Calu3 (cell line): Measurements from ENCODE around the gene MIPEP. TPM values are rescaled to one million over a fixed set of nuclear protein-coding genes. Genes with fewer than 3 reads are reported as not detected.

Experiments used
- BruUV-seq: library from RNA; stranded (reverse); fragments of 400-500 nt; replicated peaks from 2 replicates; lab custom pipeline; 2021; lab: Mats Ljungman, UMichigan
- CTCF ChIA-PET: fragments of 300-600 bp; sonication (Branson Sonifier 250); formaldehyde crosslinking; loops from one replicate; lab custom pipeline; 2022; ENCODE audit warnings: antibody characterized with exemption; lab: Charles Lee
- DNase-seq: peaks from one replicate; pipeline ENCODE4 v3.0.0; 2022
- H3K27ac Mint-ChIP-seq: one replicate; pipeline ENCODE4 v1.8.0; 2022; ENCODE audit warnings: mixed read lengths; ENCODE audit not compliant: unreplicated experiment
- H3K27me3 Mint-ChIP-seq: one replicate; pipeline ENCODE4 v1.8.0; 2022; ENCODE audit warnings: mixed read lengths; ENCODE audit not compliant: unreplicated experiment
- H3K36me3 Mint-ChIP-seq: one replicate; pipeline ENCODE4 v1.8.0; 2022; ENCODE audit warnings: mild to moderate bottlenecking, moderate library complexity, mixed read lengths; ENCODE audit not compliant: insufficient read depth, unreplicated experiment
- H3K4me1 Mint-ChIP-seq: one replicate; pipeline ENCODE4 v1.8.0; 2022; ENCODE audit warnings: mild to moderate bottlenecking, low read depth, mixed read lengths; ENCODE audit not compliant: unreplicated experiment
- H3K4me3 Mint-ChIP-seq: one replicate; pipeline ENCODE4 v1.8.0; 2022; ENCODE audit warnings: mild to moderate bottlenecking, low read depth, moderate library complexity, mixed read lengths; ENCODE audit not compliant: unreplicated experiment
- H3K9me3 Mint-ChIP-seq: one replicate; pipeline ENCODE4 v1.8.0; 2022; ENCODE audit warnings: low read depth, mixed read lengths; ENCODE audit not compliant: unreplicated experiment
- CTCF ChIP-seq: fragments of 200-600 bp; IDR thresholded peaks from one replicate; pipeline ENCODE4 v1.8.0; 2022; ENCODE audit warnings: antibody characterized with exemption; ENCODE audit not compliant: unreplicated experiment
- intact Hi-C: fragments of 100-400 bp; cut with micrococcal nuclease; formaldehyde crosslinking; loops from one replicate; pipeline ENCODE4 v1.10.0; 2022; ENCODE audit not compliant: unreplicated experiment
- total RNA-seq: library from RNA; stranded (reverse); gene quantifications from 2 replicates; pipeline ENCODE4 v1.2.3, GENCODE V29; 2022

MIPEP gene
- total RNA-seq, 1 experiment from 2014 or later: 25.2 TPM

- Mint-ChIP-seq H3K27me3 (no peaks in the 10 kb centered on the region), H3K27ac (no peak overlapping the region), H3K36me3 (no peaks in the 10 kb centered on the region)
Measured at GRCh38 chr13:23808803-23809202, 80.4 kb downstream of the MIPEP start.

GRCh38 chr13:23806874-23807526 lies 82.2 kb downstream of the MIPEP start:
- intact Hi-C loops: no loop called here
- H3K27me3 Mint-ChIP-seq: no peaks in the 10 kb centered on the region
- no peak overlapping the region for H3K4me3 Mint-ChIP-seq
- no peak for DNase-seq
- no peaks in the 10 kb centered on the region for H3K4me1 Mint-ChIP-seq
- H3K9me3 Mint-ChIP-seq: no peaks in the 10 kb centered on the region
- CTCF ChIA-PET: no interaction called here
- BruUV-seq: no TSS peak
- H3K36me3 Mint-ChIP-seq: no peaks in the 10 kb centered on the region
- H3K27ac Mint-ChIP-seq: no peak overlapping the region
- no peak for TF ChIP-seq CTCF

More at GRCh38 chr13:23808803-23809202, 80.4 kb downstream of the MIPEP start:
- intact Hi-C loops: no loop called here
- no TSS peak for BruUV-seq
- no peak for DNase-seq
- Mint-ChIP-seq H3K4me3 (no peak overlapping the region), H3K4me1 (no peaks in the 10 kb centered on the region), H3K9me3 (no peaks in the 10 kb centered on the region)
- no peak for TF ChIP-seq CTCF
- CTCF ChIA-PET: no interaction called here

GRCh38 chr13:23805821-23806220 lies 83.4 kb downstream of the MIPEP start:
- CTCF ChIA-PET: no interaction called here
- H3K4me1 Mint-ChIP-seq: no peaks in the 10 kb centered on the region
- H3K27ac Mint-ChIP-seq: no peak overlapping the region
- no peak for DNase-seq
- no peaks in the 10 kb centered on the region for H3K27me3 Mint-ChIP-seq
- intact Hi-C loops: no loop called here
- H3K4me3 Mint-ChIP-seq: no peak overlapping the region
- no peaks in the 10 kb centered on the region for H3K9me3 Mint-ChIP-seq
- no peak for TF ChIP-seq CTCF
- no TSS peak for BruUV-seq
- H3K36me3 Mint-ChIP-seq: peaks cover 5% of the 10 kb centered on the region

GRCh38 chr13:23805122-23805521 lies 84.1 kb downstream of the MIPEP start:
- CTCF ChIA-PET: no interaction called here
- no peaks in the 10 kb centered on the region for H3K27me3 Mint-ChIP-seq
- BruUV-seq: no TSS peak
- H3K27ac Mint-ChIP-seq: no peak overlapping the region
- intact Hi-C loops: no loop called here
- no peak for DNase-seq
- no peaks in the 10 kb centered on the region for H3K9me3 Mint-ChIP-seq
- H3K36me3 Mint-ChIP-seq: peaks cover 5% of the 10 kb centered on the region
- no peak overlapping the region for H3K4me3 Mint-ChIP-seq
- no peak for TF ChIP-seq CTCF
- H3K4me1 Mint-ChIP-seq: no peaks in the 10 kb centered on the region
